Suppressor macrophage (primary cell): ENCODE data around the gene AIP.

Source experiments
- DNase-seq, 4 experiments: peaks; one replicate each; pipeline ENCODE4 v3.0.0-alpha.2; 2020 to 2022
- total RNA-seq, 17 experiments: gene quantifications; one replicate each; lab custom pipeline; 2026; ENCODE audit warnings: mixed read lengths in 6 of 17, inconsistent platforms in 3 of 17; lab: John Stamatoyannopoulos, UW

The AIP gene
- 12.0 to 51.0 (median 27.2) reads per million in 17 experiments for total RNA-seq

DNA sequence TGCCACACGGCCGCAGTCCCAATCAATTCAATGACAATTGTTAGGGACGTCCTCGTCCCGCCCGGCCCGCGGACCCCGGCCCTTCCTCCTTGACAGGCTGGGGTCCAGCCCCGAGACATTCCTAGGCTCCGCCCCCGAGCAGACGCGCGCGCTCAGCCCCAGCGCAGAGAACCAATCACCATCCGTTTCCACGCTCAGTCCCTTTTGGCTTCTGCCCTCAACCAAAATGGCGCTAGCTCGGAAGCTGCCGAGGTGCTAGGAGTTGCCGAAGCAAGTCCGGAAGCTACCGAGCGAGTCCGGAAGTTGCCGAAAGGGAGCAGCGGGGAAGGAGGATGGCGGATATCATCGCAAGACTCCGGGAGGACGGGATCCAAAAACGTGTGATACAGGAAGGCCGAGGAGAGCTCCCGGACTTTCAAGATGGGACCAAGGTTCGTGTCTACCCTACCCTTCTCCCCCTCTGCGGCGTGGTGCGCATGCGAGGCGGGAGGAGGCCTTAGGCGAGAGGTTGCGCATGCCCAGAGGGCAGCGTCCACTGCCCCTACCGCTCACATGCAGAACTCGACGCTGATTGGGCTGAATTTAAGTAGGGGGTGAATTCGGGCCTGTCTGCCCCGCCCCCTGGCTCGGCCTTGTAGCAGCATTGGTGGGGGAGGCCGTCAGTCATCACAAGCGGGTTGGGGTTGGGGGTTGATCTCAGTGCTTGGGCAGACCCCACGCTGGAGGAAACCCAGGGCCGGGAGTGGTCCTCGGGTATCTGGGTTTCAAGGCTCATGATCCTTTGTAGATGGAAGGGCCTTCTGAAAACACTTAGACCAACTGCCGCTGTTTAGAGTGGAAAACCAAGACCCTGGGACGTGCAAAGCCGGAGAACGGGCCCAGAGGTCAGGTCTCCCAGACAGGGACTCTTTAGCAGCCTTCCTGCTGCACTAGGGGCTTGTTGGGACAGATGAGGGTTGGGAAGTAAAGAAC, at the start of gene AIP:
Gene AIP, plus strand, starts transcription at position 200 of the 972 bp plus-strand sequence. Its CDS starts 133 bp downstream, at position 333.
- DNase-seq, result peak; percentile 98 to 99 (median 98)

DNA sequence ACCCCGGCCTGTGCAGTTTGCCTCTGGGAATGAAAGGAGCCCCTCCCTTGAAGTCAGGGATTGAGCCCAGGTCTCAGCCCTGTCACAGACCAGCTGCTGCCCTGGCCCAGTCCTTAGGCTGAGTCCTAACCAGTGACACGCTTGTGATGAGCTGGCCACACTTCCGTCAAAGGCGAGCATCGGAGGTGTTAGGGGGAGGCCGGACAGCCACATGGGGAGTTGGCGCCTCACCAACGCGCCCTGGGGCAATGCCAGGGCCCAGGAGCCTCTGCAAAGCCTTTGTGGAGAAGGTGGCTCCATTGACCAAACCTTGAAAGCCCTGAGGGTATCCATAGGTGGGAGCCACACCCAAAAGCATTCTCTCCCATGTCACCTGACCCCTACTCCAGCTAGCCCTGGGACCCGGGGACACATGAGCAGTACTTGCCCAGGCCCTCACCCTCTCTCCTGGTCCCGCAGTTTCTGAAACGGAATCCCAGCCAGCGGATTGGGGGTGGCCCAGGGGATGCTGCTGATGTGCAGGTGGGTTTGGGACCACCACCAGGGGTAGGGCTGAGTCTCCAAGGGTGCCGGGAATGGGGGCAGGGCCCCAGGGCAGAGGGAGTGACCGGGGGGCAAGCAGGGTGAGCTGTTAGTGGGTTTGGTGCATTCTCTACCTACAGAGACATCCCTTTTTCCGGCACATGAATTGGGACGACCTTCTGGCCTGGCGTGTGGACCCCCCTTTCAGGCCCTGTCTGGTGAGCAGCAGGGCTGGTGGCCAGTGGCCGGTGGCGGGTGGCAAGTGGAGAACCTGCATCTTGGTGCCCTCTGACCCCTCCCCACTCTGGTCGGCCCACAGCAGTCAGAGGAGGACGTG, 49.1 kb upstream of the AIP start:
- no peak for DNase-seq

DNA sequence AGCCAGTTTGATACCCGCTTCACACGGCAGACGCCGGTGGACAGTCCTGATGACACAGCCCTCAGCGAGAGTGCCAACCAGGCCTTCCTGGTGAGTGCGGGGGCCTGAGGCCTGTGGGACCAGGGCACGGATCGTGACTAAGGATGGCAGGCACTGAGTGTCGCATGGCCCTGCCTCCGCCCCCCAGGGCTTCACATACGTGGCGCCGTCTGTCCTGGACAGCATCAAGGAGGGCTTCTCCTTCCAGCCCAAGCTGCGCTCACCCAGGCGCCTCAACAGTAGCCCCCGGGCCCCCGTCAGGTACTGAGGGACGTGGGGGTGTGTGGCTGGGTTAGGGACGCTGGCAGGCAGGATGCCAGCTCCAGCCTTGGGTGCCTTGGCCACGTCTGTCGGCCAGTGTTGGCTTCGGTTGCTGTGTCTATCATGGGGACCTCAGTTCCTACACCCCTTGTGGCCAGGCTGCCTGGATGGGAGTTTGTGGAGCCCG, 48.4 kb upstream of the AIP start:
- no peak for DNase-seq

DNA sequence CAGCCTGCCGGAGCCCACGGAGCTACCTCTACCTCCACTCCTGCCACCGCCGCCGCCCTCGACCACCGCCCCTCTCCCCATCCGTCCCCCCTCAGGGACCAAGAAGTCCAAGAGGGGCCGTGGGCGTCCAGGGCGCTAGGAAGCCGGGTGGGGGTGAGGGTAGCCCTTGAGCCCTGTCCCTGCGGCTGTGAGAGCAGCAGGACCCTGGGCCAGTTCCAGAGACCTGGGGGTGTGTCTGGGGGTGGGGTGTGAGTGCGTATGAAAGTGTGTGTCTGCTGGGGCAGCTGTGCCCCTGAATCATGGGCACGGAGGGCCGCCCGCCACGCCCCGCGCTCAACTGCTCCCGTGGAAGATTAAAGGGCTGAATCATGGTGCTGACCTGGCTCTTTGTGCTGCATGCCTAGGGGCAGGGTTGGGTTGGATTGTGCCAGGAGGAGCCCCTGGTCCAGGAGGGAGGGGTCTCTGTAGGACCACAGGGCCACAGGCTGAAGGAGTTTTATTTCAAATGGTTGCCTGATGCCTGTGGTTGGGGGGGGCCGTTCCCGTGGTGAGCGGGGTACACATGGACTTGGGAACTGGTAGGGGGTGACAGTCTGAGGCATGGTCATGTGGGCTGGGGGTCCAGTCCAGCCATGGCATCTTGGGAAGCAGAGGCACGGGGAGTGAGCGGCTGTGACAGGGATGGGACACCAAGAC, 47.6 kb upstream of the AIP start:
- no peak for DNase-seq

DNA sequence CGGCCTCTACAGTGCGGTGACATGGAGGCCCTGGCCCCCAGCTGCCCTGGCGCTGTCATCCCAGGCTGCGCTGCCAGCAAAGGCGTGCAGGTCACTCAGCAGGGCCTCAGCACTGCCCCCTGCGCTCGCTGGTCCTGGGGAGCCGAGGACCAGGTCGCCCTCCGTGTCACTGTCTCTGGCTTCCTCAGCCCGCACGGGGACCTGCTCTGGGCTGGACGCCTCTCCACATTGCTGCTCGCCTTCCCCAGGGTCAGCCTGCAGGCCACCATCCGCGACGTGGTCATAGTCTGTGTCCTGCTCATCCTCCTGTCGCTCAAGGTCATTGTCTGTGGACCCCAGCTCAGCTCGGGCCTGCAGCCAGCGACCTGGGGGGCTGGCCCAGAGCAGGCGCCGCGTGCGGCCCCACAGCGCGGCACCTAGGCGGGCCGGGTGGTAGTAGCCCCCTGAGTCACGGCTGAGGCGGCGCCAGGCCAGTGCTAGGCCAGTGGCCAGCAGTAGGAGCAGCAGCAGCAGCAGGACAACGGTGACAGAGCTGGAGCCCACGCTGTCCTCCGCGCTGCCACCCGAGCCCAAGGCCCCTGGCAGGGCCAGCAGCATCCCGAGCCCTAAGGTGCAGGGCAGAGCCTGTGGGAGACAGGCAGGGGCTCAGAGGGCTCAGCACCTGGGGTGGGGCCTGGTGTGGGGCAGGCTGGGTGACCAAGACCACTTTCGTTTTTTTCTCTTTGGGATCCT, 46.9 kb upstream of the AIP start:
- no peak for DNase-seq

DNA sequence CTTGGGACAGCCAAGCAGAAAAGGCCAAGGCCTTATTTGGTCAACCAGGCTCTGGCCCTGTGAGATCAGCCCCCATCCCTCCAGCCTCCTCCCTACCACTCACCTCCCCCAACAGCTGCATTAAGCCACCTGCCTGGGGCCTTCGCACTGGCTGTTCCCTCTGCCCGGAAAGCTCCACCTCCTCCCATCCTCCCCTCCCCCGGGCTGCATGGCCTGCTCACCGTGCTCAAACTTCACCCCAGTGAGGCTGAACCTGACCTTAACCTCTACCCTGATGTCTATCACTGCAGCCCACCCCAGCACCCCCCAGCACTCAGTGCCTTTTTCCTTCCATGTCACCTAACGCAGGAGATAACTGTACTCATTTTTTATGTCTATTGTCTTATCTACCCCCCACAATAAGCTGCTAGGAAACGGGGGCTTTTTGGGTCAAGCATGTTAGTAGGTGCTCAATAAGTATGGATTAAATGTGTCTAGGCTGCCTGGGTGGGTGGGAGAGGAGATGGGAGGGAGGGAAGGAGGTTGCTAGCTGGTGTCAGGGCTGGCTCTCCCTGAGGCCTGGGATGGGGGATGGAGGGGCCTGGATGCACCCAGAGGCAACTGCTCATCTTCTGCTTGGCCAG, 46.3 kb upstream of the AIP start:
- no peak for DNase-seq

DNA sequence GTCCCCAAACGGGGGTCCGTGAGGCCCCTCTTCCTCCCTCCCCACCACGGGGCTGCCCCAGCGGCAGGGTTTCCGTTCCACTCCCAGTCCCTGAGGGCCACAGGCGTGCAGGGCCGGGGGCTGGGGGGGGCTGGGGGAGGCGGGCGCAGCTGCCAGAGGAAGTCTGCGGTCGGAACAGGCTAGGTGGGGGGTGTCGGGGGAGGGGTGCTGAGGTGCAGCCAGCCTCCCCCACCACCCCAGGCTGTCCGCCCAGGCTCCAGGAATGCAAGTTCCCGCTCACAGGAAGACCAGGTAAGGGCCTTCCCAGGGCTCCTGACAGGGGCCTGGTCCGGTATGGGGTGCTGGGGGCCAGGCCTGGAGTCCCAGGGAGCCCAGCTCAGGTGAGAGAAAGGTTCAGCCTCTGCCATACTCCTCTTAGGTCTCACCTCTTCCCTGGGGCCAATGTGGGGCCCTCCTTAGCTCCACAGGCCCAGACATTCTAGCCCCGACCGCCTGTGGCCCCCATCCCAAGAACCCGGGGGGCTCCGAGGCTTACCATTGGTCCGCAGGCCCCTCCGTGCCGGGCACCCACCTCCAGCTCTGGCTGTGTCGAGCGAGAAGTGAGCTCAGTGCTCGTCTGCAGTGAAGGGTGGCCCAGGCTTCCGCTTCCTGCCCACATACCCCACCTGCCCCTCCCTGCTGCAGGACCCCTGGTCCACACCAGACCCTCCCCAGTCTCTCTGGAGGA, 45.6 kb upstream of the AIP start, which contains the start of gene PTPRCAP:
Gene PTPRCAP, minus strand, starts transcription at position 601 of the 727 bp plus-strand sequence. Its CDS starts 63 bp downstream, at position 538.
- DNase-seq, result no peak

DNA sequence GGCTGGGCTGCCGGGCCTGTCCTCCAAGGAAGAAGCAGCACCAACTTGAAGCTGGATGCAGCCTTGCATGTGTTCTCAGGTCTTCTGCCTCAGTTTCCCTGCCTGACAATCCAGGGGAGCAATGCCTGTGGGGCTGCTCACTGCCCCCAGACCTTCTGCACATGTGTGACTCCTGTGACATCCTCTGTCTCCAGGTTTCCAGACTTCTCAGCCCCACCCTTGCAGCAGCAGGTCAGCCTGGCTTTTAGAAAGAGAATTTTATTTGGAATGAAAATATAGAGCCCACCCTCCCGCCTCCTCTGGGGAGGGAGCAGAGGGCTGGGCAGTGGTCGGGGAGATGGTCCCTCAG, 45.0 kb upstream of the AIP start:
- DNase-seq, result no peak

DNA sequence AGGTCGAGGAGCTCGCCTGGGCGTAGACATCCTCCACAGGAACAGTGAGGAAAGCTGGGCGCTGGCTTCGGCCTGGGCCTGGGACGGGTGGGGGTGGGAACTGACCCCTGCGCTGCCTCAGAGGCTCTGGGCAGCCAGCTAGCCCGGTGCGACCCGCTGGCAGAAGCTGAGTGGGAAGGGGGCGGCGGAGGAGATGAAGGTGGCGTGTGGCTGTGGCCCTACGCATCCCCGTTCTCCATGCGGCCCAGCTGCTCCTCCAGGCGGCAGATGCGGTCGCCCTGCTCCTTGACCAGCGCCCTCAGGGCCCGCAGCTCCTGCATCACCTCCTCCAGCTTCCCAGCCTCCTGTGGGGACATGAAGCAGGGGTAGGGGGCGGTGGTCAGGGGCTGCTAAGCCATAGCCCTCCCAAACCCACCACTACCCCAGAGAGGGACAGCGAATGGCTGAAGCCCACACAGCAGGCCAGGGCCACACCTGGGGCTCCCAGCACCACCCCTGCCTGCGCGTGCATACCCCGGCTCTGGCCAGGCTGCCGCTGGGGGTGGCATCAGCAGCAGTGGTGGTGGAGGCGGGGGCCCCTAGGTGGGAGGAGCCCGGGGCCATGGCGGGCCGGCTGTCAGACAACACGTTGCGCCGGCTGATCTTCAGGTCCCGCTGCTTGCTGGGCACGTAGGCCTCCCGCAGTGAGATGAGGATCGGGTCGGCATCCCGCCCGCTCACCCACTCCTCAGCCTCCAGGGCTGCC, 44.5 kb upstream of the AIP start:
- no peak for DNase-seq

DNA sequence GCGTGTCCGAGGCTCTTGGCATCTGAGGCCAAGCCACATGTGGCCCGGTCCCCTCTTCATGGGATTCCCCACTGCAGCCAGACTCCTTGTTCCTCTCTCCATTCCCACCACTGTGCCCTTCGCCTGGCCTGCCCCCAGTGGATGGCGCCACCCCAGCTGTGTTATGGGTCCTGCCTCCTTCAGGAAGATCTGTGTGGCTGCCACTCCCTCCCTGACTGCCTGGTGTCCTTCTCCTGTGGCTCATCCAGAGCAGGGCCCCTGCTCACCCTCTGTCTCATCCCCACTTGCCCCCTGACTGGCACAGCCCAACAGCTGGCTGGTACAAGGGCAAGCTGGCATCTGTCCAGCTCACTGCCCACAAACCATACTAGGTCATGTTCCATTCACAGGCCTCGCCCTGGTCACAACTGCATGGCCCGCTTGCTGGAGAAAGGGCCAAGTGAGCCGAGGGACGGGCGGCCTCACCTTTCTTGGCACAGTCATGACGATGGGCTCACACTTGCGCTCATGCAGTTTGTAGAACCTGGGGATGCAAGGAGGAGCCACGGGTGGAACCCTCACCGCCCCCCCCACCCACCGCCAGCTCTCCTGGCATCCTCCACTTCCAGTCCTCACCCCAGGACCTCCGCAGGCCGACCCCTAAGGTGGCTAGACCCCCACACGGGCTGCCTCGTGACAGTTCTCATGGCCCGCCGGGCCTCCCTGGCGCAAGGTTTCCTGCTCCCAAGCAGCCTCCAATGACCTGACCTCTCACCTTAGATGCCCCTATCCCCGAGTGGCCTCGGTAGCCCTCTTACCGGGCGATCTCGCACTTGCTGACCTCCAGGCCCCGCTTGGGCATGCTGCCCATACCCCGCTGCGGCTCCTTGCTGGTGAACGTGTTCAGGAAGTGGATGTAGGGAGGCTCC, 43.3 kb upstream of the AIP start:
- DNase-seq, result peak; percentile 73 to 88 (median 81)

DNA sequence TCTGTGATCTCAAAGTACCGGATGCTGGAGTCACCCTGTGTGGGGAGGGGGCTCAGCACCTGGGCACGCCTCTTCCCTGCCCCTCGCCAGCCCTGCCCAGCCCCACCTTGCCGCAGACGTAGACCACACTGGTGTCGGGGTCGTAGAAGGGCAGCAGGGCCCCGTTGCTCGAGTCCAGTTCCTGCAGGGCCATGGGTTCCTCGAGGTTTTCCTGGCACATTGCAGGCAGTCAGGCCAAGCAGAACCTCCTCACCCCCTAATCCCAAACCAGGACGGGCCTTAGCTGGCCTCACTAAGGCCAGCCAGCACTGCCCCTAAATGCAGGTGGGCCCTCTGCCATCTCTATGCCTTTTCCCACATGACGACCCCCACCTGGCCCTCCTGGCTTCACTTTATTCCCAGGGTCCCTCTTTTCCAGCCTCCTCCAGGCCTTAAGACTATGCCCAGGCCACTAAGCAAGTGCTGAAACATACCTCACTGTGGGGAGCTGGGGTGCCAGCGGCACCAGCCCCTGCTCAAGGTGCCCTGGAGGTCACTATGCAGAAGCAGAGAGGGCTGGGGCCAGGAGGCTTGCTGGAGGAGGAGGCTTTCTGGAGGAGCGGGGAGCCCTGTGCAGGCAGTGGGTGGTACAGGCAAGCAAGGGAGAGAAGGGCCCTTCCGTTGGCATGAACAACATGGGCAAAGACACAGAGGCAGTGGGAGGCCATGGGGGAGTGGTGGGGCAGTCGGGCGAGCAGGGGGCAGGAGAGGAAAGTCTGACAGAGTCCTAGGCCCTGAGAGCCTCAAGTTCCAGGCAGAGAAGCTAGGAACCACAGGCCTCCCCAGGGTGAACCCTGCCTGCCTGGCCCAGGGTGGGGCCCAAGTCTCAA, 42.4 kb upstream of the AIP start:
- no peak for DNase-seq

DNA sequence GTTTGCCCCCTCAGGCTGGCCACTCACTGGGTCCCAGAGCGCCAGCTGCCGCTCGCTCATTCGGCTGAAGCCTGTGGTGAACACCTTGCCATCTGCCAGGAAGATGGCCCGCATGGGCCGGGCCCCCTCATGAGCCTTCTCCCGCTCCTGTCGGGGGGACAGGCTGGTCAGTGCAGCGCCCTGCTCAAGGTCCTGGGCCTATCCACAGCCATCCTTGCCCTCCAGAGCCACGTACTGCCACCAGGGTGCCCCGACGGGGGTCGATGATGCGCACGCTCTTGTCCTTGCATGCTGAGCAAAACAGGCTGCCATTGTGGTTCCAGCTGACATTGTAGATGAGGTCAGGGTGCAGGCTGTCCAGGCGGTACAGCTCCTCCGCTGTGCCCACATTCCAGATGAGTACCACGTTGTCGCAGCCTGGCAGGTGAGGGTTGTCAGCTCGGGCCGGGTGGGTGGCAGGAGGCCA, 41.7 kb upstream of the AIP start:
- no peak for DNase-seq

DNA sequence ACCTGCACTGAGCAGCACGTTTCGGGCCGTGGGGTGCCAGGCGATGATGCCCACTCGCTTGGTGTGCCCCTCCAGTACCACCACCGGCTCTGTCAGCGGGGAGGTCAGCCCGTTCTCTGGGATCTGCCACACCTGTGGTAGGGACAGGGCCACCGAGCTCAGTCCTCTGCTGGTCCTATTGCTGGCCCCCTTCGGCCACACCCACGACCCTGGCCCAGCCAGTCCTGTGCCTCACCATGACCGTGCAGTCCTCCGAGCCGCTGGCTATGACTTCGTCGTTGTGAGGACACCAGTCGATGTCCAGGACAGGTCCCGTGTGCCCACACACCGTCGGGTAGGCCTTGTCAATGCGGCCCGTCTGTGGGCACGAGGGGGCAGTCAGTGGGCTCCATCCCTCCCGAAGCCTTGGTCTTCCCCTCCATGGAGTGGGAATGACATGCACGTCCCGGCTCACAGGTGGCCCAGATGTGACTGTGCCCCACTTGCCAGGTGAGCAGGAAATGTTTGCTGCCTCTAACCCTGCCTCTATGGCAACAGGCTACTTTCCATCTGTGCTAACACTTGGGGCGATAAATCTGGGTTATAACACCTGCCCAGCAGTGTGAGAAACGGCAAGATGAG, 41.0 kb upstream of the AIP start:
- no peak for DNase-seq

DNA sequence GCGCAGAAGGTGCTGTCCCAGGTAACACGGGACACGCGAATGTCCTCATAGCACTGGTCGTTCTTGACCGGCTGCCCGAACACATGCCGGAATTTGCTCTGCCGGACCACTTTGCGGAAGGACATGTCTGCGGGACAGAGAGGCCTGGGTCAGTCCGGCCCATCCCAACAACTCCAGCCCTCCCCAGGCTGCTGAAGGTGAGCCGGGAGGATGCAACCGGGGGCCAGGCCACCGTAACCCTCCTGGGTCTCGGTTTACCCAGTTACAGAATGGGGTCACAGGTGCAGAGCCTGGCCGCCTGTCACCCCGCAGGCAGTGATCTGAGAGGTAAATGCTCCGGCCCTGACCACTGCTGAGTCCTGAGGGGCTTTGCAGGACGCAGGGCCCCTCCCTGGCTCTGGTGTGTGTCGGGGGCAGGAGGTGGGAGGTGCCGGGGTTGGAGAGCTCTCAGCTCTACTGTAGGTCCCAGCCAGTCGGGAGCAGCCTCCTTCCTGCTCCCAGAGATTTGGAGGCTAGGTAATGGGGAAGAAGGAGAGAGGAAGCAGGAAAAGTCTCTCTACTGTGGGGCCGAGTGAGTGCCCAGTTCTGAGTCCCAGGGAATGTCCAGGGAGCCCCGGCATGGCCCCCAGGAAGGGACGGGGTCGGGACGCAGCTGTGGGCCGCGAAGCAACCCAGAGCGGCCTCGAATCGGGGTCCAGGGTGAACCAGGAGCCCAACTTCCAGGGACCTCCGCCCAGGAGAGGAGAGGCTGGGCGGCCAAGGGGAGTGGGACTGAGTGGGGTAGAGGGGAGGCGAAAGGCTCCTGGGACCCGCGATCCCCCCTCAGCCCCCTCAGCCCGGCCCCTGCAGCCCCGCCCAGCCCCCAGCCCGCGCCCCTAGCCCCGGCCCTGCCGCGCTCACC, 40.1 kb upstream of the AIP start:
- no peak for DNase-seq

DNA sequence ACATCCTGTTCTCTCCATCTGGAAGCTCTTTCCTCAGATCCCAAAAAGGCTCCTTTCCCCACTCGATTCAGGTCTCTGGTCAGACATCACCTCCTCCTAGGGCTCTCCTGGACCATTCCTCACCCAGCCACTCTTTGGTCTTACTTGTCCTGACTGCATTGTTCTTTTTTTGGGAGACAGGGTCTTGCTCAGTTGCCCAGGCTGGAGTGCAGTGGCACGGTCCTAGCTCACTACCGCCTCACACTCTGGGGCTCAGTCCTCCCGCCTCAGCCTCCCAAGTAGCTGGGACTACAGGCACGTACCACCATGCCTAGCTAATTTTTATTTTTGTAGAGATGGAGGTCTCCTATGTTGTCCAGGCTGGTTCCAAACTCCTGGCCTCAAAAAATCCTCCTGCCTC, 37.3 kb upstream of the AIP start:
- DNase-seq, result no peak

DNA sequence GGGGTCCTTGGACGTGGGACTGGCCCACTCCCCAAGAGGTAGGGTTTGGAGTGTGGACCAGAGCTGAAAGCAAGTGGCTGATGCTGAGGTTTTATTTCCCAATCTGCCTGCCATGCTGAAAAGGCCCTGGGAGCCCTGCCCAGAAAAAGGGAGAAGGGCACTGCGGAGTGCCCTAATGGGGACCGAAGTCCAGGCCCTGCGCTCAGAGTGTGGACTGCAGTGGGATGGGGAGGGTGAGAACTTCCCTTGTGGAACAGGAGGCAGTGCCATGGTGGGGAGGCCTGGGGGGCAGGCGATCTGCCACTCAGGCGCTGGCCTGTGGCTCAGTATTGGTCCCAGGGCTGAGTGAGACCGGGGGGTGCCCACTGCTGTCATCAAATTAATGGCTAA, 34.6 kb upstream of the AIP start:
- DNase-seq, result no peak
